ENCODE measurements around the gene FAF1. TPM values are rescaled to one million over a fixed set of nuclear protein-coding genes. Genes with fewer than 3 reads are reported as not detected.

Gene FAF1
- total and polyA plus RNA-seq, 2 donors (not counting 3 experiments of a cell fraction or from before 2014, with no cell fraction given), result 9.0 to 57.6 TPM

- CTCF ChIA-PET, result no interaction called here
- dilution Hi-C loops (cut with MboI; ENCODE audit: extremely low pct_ligation_motif_present, low sequenced_read_pairs), result no loop called here
These were observed 166.5 kb downstream of the FAF1 start for GRCh38 chr1:50793521-50793920.

More at GRCh38 chr1:50793521-50793920, 166.5 kb downstream of the FAF1 start:
- POLR2A ChIA-PET, result no interaction called here
- no peaks in the 10 kb centered on the region for H3K9me1 ChIP-seq (replicated peaks; ENCODE audit: control insufficient read depth, extremely low read depth, insufficient read depth, low read length)
- H3K27me3 ChIP-seq (ENCODE audit: control insufficient read depth in 2 of 2, insufficient read depth in 2 of 2, low read length in 2 of 2), result no peaks in the 10 kb centered on the region
- no peak overlapping the region for H3K9ac ChIP-seq (replicated peaks; ENCODE audit: extremely low read depth, insufficient read depth, low read length)
- no peak overlapping the region for H3K27ac ChIP-seq (ENCODE audit: insufficient read depth, low read depth, low read length)
- no peak overlapping the region for H3K4me2 ChIP-seq (ENCODE audit: insufficient read depth, low read length)
- DNase-seq (ENCODE audit: low read depth, low spot score) (no peak), FAIRE-seq (no peak)
- H3K4me1 ChIP-seq (ENCODE audit: control insufficient read depth, extremely low read depth, insufficient read depth, low read length), result no peaks in the 10 kb centered on the region
- TF ChIP-seq FOS (IDR thresholded peaks at IDR 0.05; ENCODE audit: borderline replicate concordance, insufficient read depth, low read length) (no peak), MYC (IDR thresholded peaks at IDR 0.05; ENCODE audit: low read depth, low read length) (no peak), MAX (IDR thresholded peaks at IDR 0.05; ENCODE audit: insufficient read depth, insufficient read length) (no peak), EZH2 (IDR thresholded peaks at IDR 0.05; ENCODE audit: borderline replicate concordance, low read depth, low read length, severe bottlenecking) (no peak), JUN (IDR thresholded peaks at IDR 0.05; ENCODE audit: borderline replicate concordance, insufficient read depth, insufficient read length, low read depth) (no peak), CTCF (IDR thresholded peaks at IDR 0.05; ENCODE audit: extremely low read depth in 1 of 2, insufficient read depth in 1 of 2, low read depth in 1 of 2, low read length in 2 of 2) (no peak), POLR2AphosphoS5 (IDR thresholded peaks at IDR 0.05; ENCODE audit: insufficient read depth, low read depth, low read length) (no peak)
- intact Hi-C loops (cut with micrococcal nuclease), result no loop called here
- no peaks in the 10 kb centered on the region for H4K20me1 ChIP-seq (replicated peaks; ENCODE audit: control insufficient read depth, extremely low read depth, insufficient read depth, low read length)
- no peak overlapping the region for H3K4me3 ChIP-seq (replicated peaks in 1 of 3; ENCODE audit: insufficient read depth in 1 of 3, low read depth in 1 of 3, low read length in 3 of 3)
- H3K79me2 ChIP-seq (ENCODE audit: control insufficient read depth, insufficient read depth, low read length), result no peaks in the 10 kb centered on the region
- H3K9me3 ChIP-seq (replicated peaks; ENCODE audit: control insufficient read depth, insufficient read depth, low read length), result no peaks in the 10 kb centered on the region
- BruUV-seq (replicated peaks), result no TSS peak
- no peak overlapping the region for H2AFZ ChIP-seq (ENCODE audit: low read depth, low read length)
- no peaks in the 10 kb centered on the region for H3K36me3 ChIP-seq (ENCODE audit: control insufficient read depth in 2 of 2, extremely low read depth in 1 of 2, insufficient read depth in 2 of 2, low read length in 2 of 2)
